ENCODE measurements around the gene BAG2. TPM values are rescaled to one million over a fixed set of nuclear protein-coding genes. Genes with fewer than 3 reads are reported as not detected.

BAG2 gene
- total RNA-seq, result 8.8 TPM

- H3K4me1 ChIP-seq, result peaks cover 11% of the 10 kb centered on the region
- peak in 1 of 2 donors; percentile 93 for DNase-seq (ENCODE audit: extremely low spot score in 2 of 2)
Measured at GRCh38 chr6:57172136-57173055, at the start of gene BAG2. Gene BAG2, plus strand, starts transcription at chr6:57172326. Its CDS starts 372 bp downstream, at chr6:57172698.

GRCh38 chr6:57123111-57123510, 49.0 kb upstream of the BAG2 start:
- Histone ChIP-seq H3K4me1 (no peaks in the 10 kb centered on the region), H3K36me3 (no peaks in the 10 kb centered on the region), H3K9me3 (no peaks in the 10 kb centered on the region), H3K27me3 (no peaks in the 10 kb centered on the region), H3K27ac (no peak overlapping the region), H3K4me3 (no peak overlapping the region)
- no peak for TF ChIP-seq POLR2A (IDR thresholded peaks at IDR 0.05)
- no peak for TF ChIP-seq POLR2AphosphoS5 (IDR thresholded peaks at IDR 0.05; ENCODE audit: insufficient read depth in 1 of 2, low read depth in 1 of 2)
- no peak for TF ChIP-seq CTCF (IDR thresholded peaks at IDR 0.05)
- DNase-seq (ENCODE audit: extremely low spot score in 2 of 2), result no peak
- intact Hi-C loops (cut with DNase I), result no loop called here

More at GRCh38 chr6:57172136-57173055, at the start of gene BAG2:
- Histone ChIP-seq H3K9me3 (no peaks in the 10 kb centered on the region), H3K36me3 (peaks cover 0 to 2% of the 10 kb centered on the region in 2 donors), H3K27me3 (no peaks in the 10 kb centered on the region), H3K4me3 (peak within 1 kb of the TSS; percentile 57 to 72), H3K27ac (peak within 1 kb of the TSS; percentile 89)
- intact Hi-C loops (cut with DNase I), result loop anchor here (2.0 to 10.0 kb wide), 2 partner anchors 50 to 82 kb away; partner anchors contain the start of gene RAB23
- TF ChIP-seq POLR2AphosphoS5 (IDR thresholded peaks at IDR 0.05; ENCODE audit: insufficient read depth in 1 of 2, low read depth in 1 of 2), result peak in 1 of 2 donors; percentile 93
- peak in 1 of 2 donors; percentile 82 for TF ChIP-seq POLR2A (IDR thresholded peaks at IDR 0.05)
- no peak for TF ChIP-seq CTCF (IDR thresholded peaks at IDR 0.05)

- peaks cover 11% of the 10 kb centered on the region for H3K4me1 ChIP-seq
- TF ChIP-seq CTCF (IDR thresholded peaks at IDR 0.05), result no peak
- TF ChIP-seq POLR2AphosphoS5 (IDR thresholded peaks at IDR 0.05; ENCODE audit: insufficient read depth in 1 of 2, low read depth in 1 of 2), result no peak
- TF ChIP-seq POLR2A (IDR thresholded peaks at IDR 0.05), result no peak
- H3K27me3 ChIP-seq, result no peaks in the 10 kb centered on the region
- no peak overlapping the region for H3K4me3 ChIP-seq
- H3K9me3 ChIP-seq, result no peaks in the 10 kb centered on the region
- no peak overlapping the region for H3K27ac ChIP-seq
- H3K36me3 ChIP-seq, result no peaks in the 10 kb centered on the region
- DNase-seq (ENCODE audit: extremely low spot score in 2 of 2), result no peak
- intact Hi-C loops (cut with DNase I), result no loop called here
Measured at GRCh38 chr6:57127763-57128162, 44.4 kb upstream of the BAG2 start.

- no peak for DNase-seq (ENCODE audit: extremely low spot score in 2 of 2)
- TF ChIP-seq POLR2A (IDR thresholded peaks at IDR 0.05) (no peak), CTCF (IDR thresholded peaks at IDR 0.05) (no peak), POLR2AphosphoS5 (IDR thresholded peaks at IDR 0.05; ENCODE audit: insufficient read depth in 1 of 2, low read depth in 1 of 2) (no peak)
- Histone ChIP-seq H3K4me1 (peaks cover 11% of the 10 kb centered on the region), H3K4me3 (no peak overlapping the region), H3K27me3 (no peaks in the 10 kb centered on the region), H3K9me3 (no peaks in the 10 kb centered on the region), H3K36me3 (peaks cover 0 to 9% of the 10 kb centered on the region in 2 donors), H3K27ac (no peak overlapping the region)
- intact Hi-C loops (cut with DNase I), result no loop called here
Measured at GRCh38 chr6:57130661-57131177, 41.4 kb upstream of the BAG2 start.

Data from vagina (tissue), 2 donors.